H4 (cell line): Measurements from ENCODE around the gene MRGPRF. TPM values are rescaled to one million over a fixed set of nuclear protein-coding genes. Genes with fewer than 3 reads are reported as not detected.

Source experiments
- DNase-seq: peaks from one replicate; pipeline ENCODE4 v3.0.0-alpha.2; 2015; ENCODE audit warnings: low spot score
- total RNA-seq: library from RNA; depleted of rRNA; stranded (reverse); fragments of >200 nt; shearing (Covaris generic); gene quantifications from 2 replicates; pipeline ENCODE4 v1.2.3, GENCODE V29; 2014

MRGPRF gene
- total RNA-seq, 1 experiment from 2014 or later: not detected

DNA sequence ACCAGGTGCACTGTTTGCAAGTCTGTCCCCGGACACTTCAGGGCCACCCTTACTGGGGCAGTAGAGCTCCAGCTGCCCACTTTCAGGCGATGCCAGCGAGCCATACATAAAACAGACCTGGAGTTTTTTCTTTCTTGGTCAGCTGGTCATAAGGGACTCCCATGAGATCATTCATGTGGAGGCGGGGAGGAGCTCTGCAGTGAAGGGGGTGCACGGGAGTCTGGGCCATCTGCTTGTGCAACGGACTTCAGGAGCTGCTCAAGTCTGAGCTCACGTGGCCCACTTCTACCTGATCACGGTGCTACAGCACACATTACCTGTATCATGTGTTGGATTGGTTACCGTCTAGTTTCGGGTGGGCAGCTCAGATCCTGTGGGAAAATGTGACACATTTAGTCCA, 9.2 kb upstream of the MRGPRF start:
- no peak for DNase-seq

DNA sequence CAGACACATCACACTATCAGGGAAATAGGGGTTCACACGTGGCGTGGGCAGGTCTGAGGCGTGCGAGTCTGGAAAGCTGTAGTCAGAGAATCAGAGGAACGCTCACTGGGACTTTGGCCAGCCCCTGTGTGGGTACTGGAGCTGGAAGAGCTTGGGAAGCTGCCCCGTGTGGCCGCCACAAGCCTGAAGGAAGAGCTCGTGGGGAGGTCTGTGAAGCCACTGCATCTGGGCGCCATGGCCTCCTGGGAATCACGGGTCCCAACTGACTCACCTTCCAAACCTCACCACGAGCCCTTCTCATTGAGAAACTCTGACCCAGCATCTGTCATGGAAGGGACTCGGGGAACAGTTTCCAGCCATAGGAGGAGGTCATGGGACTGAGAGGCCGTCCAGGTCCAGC, 5.9 kb upstream of the MRGPRF start:
- DNase-seq: no peak

DNA sequence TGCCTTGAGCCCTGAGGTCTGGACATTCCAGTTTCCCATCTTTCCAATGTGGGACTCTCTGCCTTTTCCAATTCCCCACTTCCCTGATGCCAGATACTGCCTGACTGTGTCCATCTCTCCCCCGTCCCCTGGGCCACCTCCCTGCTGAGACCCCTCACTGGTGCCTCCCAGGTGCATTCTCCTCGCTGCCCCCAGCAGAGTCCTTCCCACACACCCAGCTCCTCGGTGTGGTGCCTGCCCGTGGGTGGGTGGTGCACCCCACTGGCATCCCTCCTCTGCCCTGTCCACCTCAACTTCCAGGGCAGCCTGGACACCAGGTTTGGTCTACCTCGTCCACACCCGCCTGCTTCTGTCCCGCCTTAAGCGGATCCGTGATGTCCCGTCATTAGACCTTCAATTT, 4.9 kb upstream of the MRGPRF start:
- DNase-seq: no peak

DNA sequence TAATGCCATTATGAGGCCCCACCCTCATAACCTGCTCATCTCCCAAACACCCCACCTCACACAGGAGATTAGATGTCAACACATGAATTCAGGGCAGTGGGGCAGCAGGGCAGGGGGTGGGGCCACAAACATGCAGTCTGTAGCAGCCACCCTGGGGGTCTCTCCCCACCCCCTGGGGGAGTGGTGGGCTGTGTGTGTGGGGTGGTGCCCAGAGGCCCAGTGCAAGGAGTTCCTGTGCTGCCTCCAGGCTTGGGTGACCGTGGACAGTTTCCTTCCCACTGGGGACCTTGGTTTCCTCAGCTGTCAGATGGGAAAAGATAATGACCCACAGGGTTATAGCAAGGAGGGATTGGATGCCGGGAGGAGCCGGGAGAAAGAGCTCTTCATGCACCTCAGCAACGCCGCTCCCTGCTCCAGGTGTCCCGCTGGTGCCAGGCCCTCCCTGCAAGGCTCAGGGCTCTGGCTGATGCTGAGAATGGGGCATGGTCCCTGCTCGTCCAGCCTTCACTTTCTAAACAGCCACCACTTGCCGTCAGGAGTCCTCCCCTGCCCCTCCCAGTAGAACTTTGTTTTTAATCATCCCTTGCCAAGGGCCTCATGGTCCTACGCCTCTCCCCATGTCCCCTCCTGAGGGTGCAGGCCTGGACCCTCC, 2.0 kb upstream of the MRGPRF start:
- no peak for DNase-seq

DNA sequence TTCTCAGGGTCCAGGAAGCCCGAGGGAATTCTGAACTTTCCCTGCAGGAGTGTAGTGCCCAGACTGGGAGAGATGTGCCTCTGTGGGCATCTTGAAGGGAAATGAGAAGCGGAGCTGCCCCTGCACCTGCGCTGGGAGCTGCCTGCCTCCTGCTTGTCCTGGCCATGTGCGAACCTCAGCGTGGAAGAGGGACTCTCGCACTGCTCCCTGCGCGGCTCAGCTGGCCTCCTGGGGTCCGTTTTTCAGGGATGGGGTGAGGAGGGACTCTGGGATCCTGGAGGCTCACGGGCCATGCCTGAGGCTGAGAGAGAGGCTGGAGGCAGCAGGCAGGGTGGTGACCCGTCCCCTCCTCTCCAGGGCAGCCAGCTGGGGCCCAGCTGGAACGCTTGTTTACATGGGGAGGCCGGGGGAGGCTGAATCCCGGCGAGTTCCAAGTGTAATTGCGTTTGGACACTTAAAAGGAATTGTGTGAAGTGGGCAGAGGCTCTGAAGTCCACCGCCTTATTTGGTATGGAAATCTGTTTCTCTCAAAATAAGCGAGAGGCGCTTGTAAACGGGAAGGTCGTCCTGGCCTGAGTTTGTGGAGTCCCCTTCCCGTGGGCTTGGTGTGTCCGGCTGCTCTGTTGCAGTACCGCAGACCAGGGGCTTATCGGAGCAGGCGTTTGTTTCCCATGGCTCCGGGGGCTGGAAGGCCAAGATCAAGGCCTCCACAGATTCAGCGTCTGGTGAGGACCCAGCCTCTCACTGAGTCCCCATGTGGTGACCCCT, 1.2 kb upstream of the MRGPRF start:
- DNase-seq: no peak

DNA sequence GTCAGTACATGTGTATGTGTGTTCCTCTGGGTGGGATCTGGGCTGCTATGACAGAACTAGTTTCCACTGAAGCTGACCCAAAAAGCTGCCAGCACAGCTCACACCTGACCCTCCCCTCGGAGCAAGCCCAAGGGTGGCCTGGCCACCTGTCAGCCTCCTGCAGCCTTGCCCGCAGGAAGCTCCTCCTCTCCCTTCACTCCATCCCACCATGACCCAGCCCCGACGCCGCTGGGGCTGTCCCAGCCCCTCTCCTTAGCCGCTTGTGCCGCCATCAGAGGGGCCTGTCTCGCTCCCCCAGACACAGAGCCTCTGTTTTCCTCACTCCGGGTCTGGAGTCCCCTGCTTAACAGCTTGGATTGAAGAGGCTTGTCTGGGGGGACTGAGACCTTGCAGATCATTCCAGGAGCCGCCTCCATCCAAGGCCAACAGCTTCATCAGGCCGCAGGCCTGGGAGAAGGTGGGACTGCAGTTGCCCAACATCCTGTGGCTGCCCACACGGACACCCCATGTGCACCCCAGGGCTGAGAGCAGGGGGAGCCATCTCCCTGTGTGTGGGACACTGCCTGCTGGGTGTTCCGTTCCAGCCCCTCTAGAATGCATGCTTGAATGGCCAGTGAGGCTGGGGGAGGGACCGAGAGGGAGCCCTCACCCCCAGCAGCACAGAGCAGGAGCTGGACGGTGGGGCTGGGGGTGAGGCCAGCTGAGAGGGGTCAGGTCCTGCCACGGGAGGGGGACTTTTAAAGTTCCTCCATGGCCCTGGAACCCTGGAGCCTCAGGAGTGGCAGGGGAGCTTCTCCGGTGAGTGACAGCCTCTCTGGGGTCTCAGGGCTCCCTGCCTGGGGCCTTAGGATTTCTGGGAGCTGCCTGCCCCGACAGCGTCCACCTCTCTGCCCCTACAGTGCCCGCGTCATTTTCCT, 696 bp downstream of the MRGPRF start:
- no peak for DNase-seq

DNA sequence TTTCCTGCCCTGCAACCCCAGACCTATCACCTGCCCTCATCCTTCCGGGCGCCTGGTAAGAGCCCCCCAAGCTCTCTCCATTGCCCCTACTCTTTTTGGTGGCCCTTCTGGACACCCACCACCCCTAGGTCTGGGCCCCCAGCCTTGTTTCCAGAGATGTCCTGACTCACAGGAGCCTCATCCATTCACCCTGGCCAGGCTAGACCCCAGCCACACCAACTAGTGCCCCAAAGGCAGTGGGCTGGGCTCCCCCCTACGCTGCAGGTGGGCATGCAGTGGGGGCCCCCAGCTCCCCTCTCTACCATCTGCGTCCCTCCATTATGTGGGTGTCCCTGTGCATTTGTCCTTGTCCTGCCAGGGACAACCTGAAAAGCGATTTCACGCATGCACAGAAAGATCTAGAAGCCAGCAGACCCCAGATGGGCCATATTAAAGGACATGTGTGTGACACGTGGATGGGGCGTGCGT, 1.4 kb downstream of the MRGPRF start:
- no peak for DNase-seq

DNA sequence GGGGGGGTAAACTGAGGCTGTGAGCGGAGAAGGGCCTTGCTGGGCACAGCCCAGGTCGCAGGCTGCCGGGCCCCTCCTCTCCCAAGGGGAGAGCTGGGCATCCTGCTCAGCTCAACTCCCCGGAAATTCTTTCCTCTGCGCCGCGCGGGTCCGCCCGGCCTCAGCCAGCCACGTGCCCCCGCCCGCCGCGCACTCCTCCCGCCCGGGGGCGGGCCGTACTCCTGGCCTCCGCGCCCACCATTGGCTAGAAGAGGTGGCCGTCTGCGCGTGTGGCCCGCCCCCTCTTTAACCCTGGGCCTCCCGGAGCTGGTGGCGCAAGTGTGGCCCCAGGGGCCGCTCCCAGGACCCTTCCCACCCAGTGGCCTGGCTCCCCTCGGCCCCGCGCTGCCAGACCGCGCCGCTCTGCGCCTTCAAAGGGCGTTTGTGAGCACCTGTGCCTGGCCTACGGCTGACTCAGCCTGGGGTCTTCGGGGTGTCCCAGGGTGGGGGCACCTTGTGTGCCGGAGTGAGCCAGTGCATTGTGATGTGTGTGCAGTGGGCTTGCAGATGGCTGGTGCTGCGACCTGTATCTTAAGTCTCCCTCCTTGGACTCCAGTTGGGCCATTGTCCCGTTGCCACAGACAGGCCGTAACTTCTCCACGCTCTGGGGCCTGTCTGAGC, 2.0 kb downstream of the MRGPRF start:
- DNase-seq: no peak

DNA sequence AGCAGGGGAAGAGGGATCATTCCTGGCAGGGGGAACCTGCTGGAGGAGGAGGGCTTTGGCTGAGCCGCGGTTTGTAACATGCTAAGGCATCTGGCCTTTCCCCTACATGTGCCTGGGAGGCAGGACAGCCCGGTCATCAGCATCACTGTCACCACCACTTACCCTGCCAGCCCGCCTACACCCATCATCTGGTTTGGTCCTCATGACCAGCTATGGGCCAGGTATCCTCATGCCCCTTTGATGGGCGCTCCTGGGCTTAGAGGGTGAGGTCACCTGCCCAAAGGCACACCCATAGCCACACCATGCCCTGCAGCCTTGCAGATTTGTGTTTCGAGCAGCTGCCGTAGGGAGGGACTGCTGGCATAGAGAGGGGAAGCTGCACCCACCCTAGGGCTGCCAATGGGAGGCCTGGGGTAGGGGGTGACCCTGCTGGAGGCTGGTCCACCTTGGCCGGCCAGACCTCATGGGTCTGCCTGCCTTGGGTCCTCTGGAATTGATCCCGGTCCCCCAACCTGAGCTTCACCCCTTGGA, 2.6 kb downstream of the MRGPRF start:
- DNase-seq: no peak

DNA sequence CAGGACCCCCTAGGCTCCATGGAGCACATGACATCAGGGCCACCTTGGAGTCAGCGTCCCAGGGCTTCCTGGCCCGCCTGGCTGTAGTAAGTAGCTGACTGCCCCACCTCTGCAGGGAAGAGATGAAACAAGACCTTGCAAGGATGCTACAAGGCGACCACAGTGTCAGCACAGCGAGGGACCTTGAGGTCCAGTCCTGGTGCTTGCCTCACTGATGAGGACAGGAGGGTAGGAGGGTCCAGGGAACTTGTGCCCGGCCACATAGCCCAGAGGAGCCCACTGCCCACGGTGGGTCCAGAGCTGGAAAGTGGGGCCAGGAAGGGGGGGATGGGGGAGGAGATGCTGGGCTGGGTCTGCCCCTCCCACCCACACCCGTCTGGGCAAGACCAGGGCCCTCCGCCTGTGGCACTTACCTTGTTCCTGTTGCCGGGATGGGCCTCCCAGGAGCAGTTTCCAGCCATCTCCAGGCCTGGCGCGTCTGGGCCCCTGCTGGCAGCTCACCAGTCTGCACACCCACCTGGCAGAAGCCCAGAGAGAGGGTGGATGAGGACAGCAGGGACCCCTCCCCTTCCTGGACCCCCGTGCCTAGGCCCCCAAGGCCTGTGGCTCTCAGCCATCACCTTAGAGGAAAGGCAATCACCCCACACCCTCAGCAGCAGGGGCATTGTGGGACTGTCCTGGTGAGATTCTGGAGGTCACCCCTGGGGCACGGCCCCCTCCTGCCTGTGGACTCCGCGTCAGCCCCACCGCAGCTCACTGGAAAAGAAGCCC, 3.4 kb downstream of the MRGPRF start:
- no peak for DNase-seq

DNA sequence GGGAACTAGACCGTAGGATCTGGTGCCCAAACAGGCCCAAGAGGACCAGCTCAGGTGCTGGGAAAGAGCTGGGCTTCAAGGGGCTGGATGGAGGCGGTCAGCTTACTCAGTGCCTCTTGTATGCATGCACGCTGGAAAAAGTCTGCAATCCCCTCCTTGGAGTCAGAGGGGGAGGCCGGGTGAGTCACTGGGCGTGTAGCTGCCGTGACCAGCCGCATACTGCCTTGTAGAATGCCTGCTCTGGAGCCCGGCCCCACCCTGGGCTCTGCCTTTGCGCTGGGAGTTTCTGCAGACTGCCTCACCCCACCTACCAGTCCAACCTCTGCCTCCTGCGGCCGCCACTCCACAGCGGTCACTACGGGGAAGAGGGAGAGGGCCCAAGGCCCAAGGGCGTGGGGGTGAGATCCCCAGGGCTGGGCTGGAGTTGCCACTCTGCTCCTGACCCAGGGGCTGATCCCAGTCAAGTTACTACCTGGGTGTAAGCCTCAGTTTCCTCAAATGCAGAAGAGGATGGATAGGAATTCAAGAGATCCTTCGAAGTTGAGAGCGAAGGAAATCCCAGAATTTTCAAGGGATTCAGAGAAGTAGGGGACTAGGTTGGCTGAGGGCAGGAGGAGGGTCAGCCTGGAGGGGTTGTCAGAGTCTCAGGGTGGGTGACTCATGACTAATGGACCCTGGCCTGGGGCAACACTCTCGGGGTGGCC, 4.2 kb downstream of the MRGPRF start:
- DNase-seq: peak; percentile 86

DNA sequence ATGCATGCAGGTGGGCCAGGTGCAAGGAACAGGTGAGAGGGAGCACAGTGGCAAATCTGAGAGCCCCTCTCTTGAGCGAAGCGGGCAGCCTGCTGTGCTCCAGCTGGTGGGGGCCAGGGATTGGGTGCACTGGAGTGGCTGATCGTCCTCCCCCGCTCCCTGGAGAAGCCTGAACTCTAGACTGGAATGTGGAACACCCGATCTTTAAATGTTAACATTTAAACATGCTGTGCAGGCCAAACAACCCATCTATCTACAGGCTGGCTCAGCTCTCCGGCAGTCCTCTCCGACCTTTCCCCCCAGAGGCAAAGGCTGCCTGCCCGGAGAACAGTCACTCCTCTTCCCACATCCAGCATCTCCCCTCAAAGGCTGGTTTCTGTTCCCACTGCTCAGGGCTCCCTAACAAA, 5.1 kb downstream of the MRGPRF start:
- no peak for DNase-seq

DNA sequence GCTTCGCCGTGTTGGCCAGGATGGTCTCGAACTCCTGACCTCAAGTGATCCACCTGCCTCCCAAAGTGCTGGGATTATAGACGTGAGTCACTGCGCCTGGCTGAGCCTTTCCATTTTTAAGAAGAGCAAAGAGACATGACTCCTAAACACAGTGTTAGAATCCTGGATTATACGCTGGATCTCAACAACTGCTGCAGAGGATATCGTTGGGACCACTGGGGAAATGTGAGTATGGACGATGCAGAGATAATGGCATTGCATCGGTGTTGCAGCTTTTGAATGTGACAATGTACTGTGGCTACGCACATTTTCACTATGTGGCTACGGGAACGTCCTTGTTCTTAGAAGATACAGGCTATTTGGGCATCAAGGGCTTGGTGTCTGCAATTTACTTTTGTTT, 6.2 kb downstream of the MRGPRF start:
- DNase-seq: no peak

DNA sequence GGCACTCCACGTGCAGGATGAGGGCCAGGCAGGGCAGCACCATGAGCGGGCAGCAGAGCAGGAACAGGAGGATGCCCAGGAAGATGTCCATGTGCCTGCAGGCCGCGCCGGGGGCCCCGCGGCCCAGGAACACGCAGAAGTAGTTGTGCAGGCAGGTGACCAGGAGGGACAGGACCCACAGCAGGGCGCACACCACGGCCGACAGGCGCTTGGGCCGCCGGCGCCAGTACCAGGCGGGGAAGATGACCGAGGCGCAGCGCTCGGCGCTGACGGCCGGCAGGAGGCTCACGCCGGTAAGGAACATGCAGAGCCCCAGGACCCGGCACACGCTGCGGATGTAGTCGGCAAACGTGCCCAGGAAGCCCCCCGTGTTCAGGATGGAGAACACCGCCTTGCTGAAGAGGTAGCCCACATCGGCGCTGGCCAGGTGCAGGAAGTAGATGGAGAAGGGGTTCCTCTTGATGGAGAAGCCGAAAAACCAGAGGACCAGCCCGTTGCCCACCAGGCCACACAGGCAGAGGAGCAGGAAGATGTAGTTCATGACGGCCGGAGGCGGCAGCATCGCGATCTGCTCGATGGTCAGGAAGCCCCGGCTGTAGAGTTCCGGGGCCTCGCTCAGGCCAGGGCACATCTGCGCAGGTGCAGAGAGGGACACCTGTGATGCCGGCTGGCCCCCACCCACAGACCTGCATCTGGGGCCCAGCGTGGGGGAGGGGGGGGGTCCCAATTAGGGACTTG, 7.2 kb downstream of the MRGPRF start:
- no peak for DNase-seq

DNA sequence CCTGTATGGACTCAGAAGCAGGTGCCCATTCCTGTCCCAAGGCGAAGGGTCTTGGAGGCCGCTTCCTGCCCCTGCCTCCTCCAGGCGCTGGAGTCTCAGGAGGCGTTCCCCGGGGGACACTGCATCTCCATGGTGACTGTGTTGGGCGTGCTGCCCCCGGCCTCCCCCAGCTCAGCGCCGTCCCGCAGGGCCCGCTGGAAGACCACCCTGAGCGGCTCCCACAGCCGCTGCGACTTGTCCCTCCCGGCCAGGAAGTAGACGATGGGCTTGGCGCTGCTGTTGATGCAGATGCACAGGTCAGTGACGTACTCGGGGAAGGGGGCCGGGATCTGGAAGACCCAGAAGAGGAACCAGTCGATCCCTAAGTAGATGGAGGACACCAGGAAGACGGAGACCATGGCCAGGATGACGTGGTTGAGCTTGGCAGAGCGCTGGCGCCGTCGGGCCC, 7.8 kb downstream of the MRGPRF start:
- no peak for DNase-seq

DNA sequence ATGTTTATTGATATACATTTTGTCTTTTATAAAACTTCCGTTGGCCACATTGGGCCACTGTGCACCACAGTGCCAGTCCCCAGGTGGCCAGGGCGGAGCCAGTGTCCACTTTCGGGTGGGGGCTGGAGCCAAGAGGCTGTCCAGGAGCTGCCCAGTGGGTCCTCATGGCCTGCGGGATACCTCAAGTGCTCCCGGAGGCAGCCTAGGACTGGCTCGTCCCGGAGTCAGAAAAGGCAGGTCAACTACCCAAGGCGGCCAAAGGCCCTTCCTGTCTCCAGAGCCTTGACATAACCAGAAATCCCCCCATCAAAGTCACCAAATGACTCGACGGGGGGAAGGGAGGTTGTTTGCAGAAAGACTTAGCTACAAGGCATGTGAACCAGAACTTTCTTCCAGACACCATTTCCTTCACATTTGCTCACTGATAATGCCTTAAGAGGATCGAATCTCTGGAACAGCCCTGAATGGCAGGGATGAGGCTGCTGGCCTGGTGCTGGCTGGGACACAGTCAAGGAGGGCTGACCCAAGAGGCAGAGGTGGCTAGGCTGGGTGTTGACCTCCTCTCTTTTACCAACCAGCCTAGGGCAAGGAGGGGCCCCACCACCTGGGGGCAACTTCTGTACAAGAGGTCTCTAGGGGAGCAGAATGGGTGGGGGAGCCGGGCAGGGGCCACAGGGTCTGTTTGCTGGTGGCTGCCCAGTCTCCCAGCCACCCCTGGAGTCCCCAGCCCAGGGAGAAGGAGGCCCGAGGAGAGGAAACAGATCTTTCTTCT, 8.4 kb downstream of the MRGPRF start:
- no peak for DNase-seq

DNA sequence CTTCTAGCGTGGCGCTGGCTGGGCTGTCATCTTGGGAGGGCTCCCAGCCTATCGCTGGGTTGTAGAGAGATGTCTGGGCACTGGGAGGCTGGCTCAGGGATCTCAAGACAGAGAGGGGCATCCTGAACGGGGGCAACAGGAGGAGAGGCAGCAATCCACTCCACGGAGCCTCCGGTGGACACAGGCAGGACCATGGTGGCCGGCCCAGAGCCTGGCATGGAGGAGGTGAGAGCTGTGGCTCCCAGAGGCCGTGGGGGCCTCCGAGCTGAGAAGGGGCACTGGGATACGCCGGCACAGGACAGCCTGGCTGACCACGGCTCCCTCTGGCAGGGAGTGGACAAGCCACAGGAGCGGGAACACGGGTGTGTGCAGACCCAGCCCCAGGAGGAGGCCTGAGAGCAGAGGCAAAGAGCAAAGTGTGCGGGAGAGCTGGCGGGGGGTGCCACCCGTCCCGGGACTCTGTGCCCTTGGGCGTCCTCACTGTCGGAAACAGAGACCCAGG, 9.1 kb downstream of the MRGPRF start:
- no peak for DNase-seq

DNA sequence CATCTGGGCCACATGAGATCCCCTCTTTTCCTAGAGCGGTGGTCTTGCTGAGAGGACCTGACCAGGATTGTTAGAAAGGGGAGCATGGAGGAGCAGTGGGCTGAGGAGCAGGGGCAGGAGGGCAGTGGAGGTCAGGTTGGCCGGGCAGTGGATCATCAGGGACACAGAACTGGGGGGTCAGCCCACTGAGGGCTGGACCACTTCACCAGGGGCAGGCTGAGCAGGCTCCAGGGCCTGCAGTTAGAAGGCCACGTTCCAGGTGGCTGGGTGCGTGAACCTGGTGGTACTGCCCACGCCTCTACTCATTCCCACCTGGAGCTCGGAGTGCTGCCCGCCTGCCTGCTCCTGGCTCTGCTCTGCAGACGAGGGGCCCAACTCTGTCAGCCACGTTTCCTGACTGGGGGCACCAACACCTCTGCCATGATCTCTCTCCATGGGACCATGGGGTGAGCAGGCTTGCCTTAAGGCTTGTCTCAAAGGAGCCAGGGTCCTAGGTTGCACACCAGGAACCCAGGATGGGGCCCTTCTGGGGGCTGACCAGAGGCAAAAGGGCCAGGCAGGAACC, 9.7 kb downstream of the MRGPRF start:
- no peak for DNase-seq
